K562 (cell line): Measurements from ENCODE around the gene ARMC7. TPM values are rescaled to one million over a fixed set of nuclear protein-coding genes. Genes with fewer than 3 reads are reported as not detected.

Experiments
- ATAC-seq: fragments of 200-7000 bp; cut with Tn5 transposase; 3 replicates; pipeline ENCODE4 v1.9.1; 2020; ENCODE audit warnings: moderate library complexity
- BruUV-seq: library from RNA; stranded (reverse); fragments of 400-500 nt; replicated peaks from 2 replicates; lab custom pipeline; 2021; lab: Mats Ljungman, UMichigan
- CTCF ChIA-PET: fragments of 300-600 bp; formaldehyde crosslinking; extraction: SDS; loops from one replicate; lab custom pipeline; 2021; ENCODE audit warnings: low intra/inter-chr PET ratio; lab: Yijun Ruan, JAX
- POLR2A ChIA-PET: fragments of 300-600, 350-650 bp; sonication (Branson Sonifier 250); formaldehyde crosslinking; extraction: SDS; loops from one replicate; lab custom pipeline; 2021; ENCODE audit warnings: antibody characterized with exemption, inconsistent platforms; lab: Yijun Ruan, JAX
- DNase-seq, 4 experiments: peaks; one replicate each; pipeline versions ENCODE4 v3.0.0 to v3.0.0-alpha.2; 2011 to 2018; ENCODE audit warnings: low spot score in 3 of 4, mixed read lengths in 3 of 4; ENCODE audit errors: extremely low read depth in 1 of 4
- FAIRE-seq: peaks from 2 replicates; lab custom pipeline; 2011; peaks lifted over from hg19 to GRCh38; lab: Jason Lieb, UNC
- H2AFZ ChIP-seq: 2 replicates; pipeline ENCODE4 v1.6.0; 2011; ENCODE audit warnings: low read depth, low read length, control low read depth, inconsistent platforms
- H3K27ac ChIP-seq: fragments of 200-600 bp; 3 replicates; pipeline ENCODE4 v1.8.0; 2011; ENCODE audit warnings: low read depth, mild to moderate bottlenecking, control low read depth, inconsistent platforms, low read length, moderate library complexity, mixed read lengths; ENCODE audit errors: extremely low read depth
- H3K27me3 ChIP-seq, 2 experiments: fragments of 300-600 bp in 1 of 2; 2 replicates in 1 of 2; 3 replicates in 1 of 2; pipeline versions ENCODE4 v1.6.0 to v1.8.0; 2011; ENCODE audit warnings: inconsistent platforms in 2 of 2, low read length in 2 of 2, mild to moderate bottlenecking in 1 of 2, mixed read lengths in 1 of 2, moderate library complexity in 1 of 2; ENCODE audit not compliant: control insufficient read depth in 2 of 2, insufficient read depth in 2 of 2
- H3K36me3 ChIP-seq: fragments of 300-600 bp; 3 replicates; pipeline ENCODE4 v1.8.0; 2011; ENCODE audit warnings: mild to moderate bottlenecking, low read length, inconsistent platforms; ENCODE audit not compliant: control insufficient read depth, insufficient read depth
- H3K4me1 ChIP-seq, 2 experiments: fragments of 200-600 bp in 1 of 2; replicated peaks in 1 of 2; 2 replicates in 1 of 2; 3 replicates in 1 of 2; pipeline versions ENCODE4 v1.5.1 to v1.8.0; 2011; ENCODE audit warnings: inconsistent platforms in 2 of 2, low read length in 2 of 2, mild to moderate bottlenecking in 1 of 2, mixed read lengths in 1 of 2, moderate library complexity in 1 of 2; ENCODE audit not compliant: control insufficient read depth in 2 of 2, insufficient read depth in 2 of 2
- H3K4me2 ChIP-seq: 2 replicates; pipeline ENCODE4 v1.6.1; 2011; ENCODE audit warnings: low read length, control low read depth, inconsistent platforms, mixed read lengths; ENCODE audit not compliant: insufficient read depth
- H3K4me3 ChIP-seq: fragments of 200-600 bp; sonication (generic), shearing (Covaris generic); 2 replicates; pipeline ENCODE4 v1.5.1; 2016; ENCODE audit warnings: control low read depth, inconsistent platforms
- H3K79me2 ChIP-seq: fragments of 200-600 bp; 3 replicates; pipeline ENCODE4 v1.8.0; 2011; ENCODE audit warnings: low read length, inconsistent platforms; ENCODE audit not compliant: control insufficient read depth, insufficient read depth
- H3K9ac ChIP-seq, 2 experiments: 2 replicates each; pipeline versions ENCODE4 v1.6.0 to v1.6.1; 2011; ENCODE audit warnings: low read depth in 2 of 2, low read length in 2 of 2, control low read depth in 1 of 2, inconsistent platforms in 1 of 2, mild to moderate bottlenecking in 1 of 2, mixed read lengths in 1 of 2; ENCODE audit not compliant: insufficient read depth in 1 of 2
- H3K9me1 ChIP-seq: one replicate; pipeline ENCODE4 v1.6.0; 2011; ENCODE audit warnings: inconsistent platforms, mild to moderate bottlenecking, low read length, moderate library complexity; ENCODE audit not compliant: control insufficient read depth, insufficient read depth
- H3K9me3 ChIP-seq: replicated peaks from 2 replicates; pipeline ENCODE4 v1.5.1; 2011; ENCODE audit warnings: low read depth, low read length, inconsistent platforms; ENCODE audit not compliant: control insufficient read depth, insufficient read depth
- H4K20me1 ChIP-seq: replicated peaks from 2 replicates; pipeline ENCODE4 v1.6.1; 2011; ENCODE audit warnings: low read length, inconsistent platforms, mixed read lengths; ENCODE audit not compliant: control insufficient read depth, insufficient read depth
- CTCF ChIP-seq, 3 experiments: IDR thresholded peaks in 2 of 3; conservative IDR thresholded peaks in 1 of 3; 2 replicates each; pipeline ENCODE4 v1.5.1; 2011 to 2012; ENCODE audit warnings: low read length in 3 of 3, mild to moderate bottlenecking in 3 of 3, control low read depth in 2 of 3, improper control_type of control experiment in 1 of 3, inconsistent platforms in 1 of 3, low read depth in 1 of 3, mixed read lengths in 1 of 3, moderate library complexity in 1 of 3; ENCODE audit not compliant: insufficient read depth in 2 of 3
- CXXC5 ChIP-seq: fragments of 250-450 bp; sonication (Bioruptor Pico); IDR thresholded peaks from 2 replicates; pipeline ENCODE4 v1.8.0; 2022; ENCODE audit warnings: inconsistent platforms, mild to moderate bottlenecking, moderate library complexity
- ESRRA ChIP-seq: fragments of 450-650 bp; IDR thresholded peaks from 2 replicates; pipeline ENCODE4 v1.6.1; 2014; ENCODE audit warnings: low read depth, mild to moderate bottlenecking, moderate library complexity, borderline replicate concordance
- KDM1A ChIP-seq, 2 experiments: fragments of 450-650 bp; IDR thresholded peaks; 2 replicates each; pipeline ENCODE4 v1.6.1; 2016; ENCODE audit warnings: mild to moderate bottlenecking in 2 of 2
- MEF2D ChIP-seq: conservative IDR thresholded peaks from 2 replicates; pipeline ENCODE4 v1.6.1; 2016; ENCODE audit warnings: low read depth, missing genetic modification characterization, missing compliant biosample characterization
- RAD21 ChIP-seq, 2 experiments: fragments of 250-450 bp in 1 of 2; fragments of 450-650 bp in 1 of 2; sonication (Bioruptor Pico) in 1 of 2; formaldehyde crosslinking in 1 of 2; IDR thresholded peaks in 1 of 2; conservative IDR thresholded peaks in 1 of 2; 2 replicates each; pipeline versions ENCODE4 v1.4.0 to v1.8.0; 2020 to 2022; ENCODE audit warnings: mild to moderate bottlenecking in 2 of 2, moderate library complexity in 1 of 2
- RCOR1 ChIP-seq, 2 experiments: IDR thresholded peaks; 2 replicates each; pipeline ENCODE4 v1.6.1; 2012; ENCODE audit warnings: low read depth in 2 of 2, low read length in 2 of 2, borderline replicate concordance in 1 of 2, improper control_type of control experiment in 1 of 2
- SMC3 ChIP-seq: conservative IDR thresholded peaks from 2 replicates; pipeline ENCODE4 v1.6.1; 2011; ENCODE audit warnings: low read depth, low read length, improper control_type of control experiment; ENCODE audit not compliant: insufficient read depth
- SRSF3 ChIP-seq: fragments of 200-400 bp; formaldehyde crosslinking; IDR thresholded peaks from 2 replicates; pipeline ENCODE4 v1.6.1; 2016; ENCODE audit warnings: mild to moderate bottlenecking, low read length, moderate library complexity; ENCODE audit not compliant: insufficient read depth
- TFAP4 ChIP-seq: sonication (generic); formaldehyde crosslinking; IDR thresholded peaks from 2 replicates; pipeline ENCODE4 v1.8.0; 2022; ENCODE audit warnings: missing genetic modification reagents, mild to moderate bottlenecking, moderate library complexity, borderline replicate concordance
- VEZF1 ChIP-seq: fragments of 200-800 bp; sonication (Bioruptor generic); IDR thresholded peaks from 2 replicates; pipeline ENCODE4 v1.6.1; 2017; ENCODE audit warnings: missing genetic modification characterization, missing compliant biosample characterization
- WGBS: fragments of 100-300 bp; shearing (Covaris generic); methylation state at CpG from one replicate; pipeline ENCODE4 v1.1.6; 2016; ENCODE audit warnings: low coverage, mixed read lengths; ENCODE audit not compliant: insufficient coverage; ENCODE audit errors: missing lambda C conversion rate; 5-methylcytosine and 5-hydroxymethylcytosine counted together
- in situ Hi-C: fragments of 300-500 bp; cut with MboI; formaldehyde crosslinking; loops from 4 replicates; pipeline ENCODE4 v1.15.0; 2018; ENCODE audit warnings: inconsistent platforms, mixed read lengths
- intact Hi-C: fragments of 100-400 bp; cut with micrococcal nuclease; formaldehyde crosslinking; loops from 2 replicates; pipeline ENCODE4 v1.14.2; 2022
- polyA plus RNA-seq, 8 experiments: library from polyadenylated mRNA; depleted of rRNA in 4 of 8; stranded (reverse) in 5 of 8; unstranded in 3 of 8; fragments of >200 nt; fragmentation: Nextera tagmentation in 2 of 8; fragmentation: Illumina TruSeq in 1 of 8; extraction: Ambion mirVana in 2 of 8; extraction: Trizol in 1 of 8; gene quantifications; 2 replicates each; pipeline versions ENCODE4 v1.2.1 to v1.2.3, GENCODE V29; 2011 to 2014; ENCODE audit warnings: inconsistent platforms in 1 of 8, missing spikeins in 1 of 8
- total RNA-seq, 7 experiments: library from RNA; depleted of rRNA in 6 of 7; stranded (reverse); fragments of >200 nt in 6 of 7; fragmentation: Illumina TruSeq in 2 of 7; extraction: Trizol in 2 of 7; gene quantifications; 2 replicates each; pipeline versions ENCODE4 v1.2.1 to v1.2.3, GENCODE V29; 2011 to 2021; ENCODE audit warnings: low replicate concordance in 1 of 7
- TF ChIP-seq, protein P1 (sequence below), 2 experiments: IDR thresholded peaks; 2 replicates each; pipeline ENCODE4 v1.6.1; 2011; ENCODE audit warnings: borderline replicate concordance in 1 of 2, control low read depth in 1 of 2, low read depth in 1 of 2, low read length in 1 of 2, mild to moderate bottlenecking in 1 of 2, mixed read lengths in 1 of 2, moderate library complexity in 1 of 2; ENCODE audit not compliant: insufficient read depth in 1 of 2, insufficient read length in 1 of 2, poor library complexity in 1 of 2, severe bottlenecking in 1 of 2; ENCODE audit errors: extremely low read depth in 1 of 2

ARMC7 gene
- total and polyA plus RNA-seq, 9 of the 15 experiments (the other 6 are each of a cell fraction or from before 2014, with no cell fraction given), result 1.4 to 15.2 (median 5.9) TPM

DNA sequence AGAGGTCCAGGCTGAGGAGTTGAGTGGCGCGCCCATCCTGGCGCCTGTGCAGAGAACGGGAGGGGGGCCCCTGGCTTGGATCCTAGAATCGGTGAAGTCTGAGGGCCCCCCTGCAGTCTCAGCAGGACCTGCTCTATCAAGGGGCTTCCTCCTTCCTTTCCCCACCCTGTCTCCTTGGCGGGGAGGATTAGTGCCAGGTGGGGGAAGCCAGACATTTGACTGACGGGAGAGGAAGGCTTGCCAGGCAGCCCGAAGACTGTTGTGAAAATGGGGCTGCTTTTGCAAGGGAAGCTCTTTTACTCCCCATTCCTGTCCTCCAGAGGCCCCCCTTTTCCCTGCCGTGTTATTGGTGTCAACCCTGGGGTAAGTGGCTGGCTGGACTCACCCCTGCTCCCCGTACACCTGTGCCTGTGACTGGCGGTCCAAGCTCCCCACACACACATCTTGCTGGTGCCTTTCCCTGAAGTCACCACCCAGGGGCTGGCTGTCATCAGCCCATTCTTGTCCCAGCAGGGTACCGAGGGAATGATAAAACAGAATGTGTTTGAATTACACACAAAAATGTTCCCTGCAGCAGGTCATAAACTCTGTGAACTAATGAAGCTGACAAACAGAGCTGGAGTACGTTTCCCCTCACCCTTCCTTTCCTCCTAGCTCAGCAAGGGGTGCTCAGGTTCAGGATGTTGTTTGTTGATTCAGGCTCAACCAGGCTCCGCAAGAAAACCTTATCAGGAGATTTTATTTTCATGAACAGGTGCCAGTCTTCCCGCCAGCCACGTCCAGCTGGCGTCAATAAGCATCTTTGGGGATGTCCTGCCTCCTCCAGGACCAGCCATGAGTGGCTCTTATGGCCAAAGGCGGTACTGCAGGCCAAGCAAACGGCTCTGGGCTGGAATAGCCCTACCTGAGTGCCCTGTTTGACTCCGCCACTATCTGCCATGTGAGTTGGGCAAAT lies 4.4 kb upstream of the ARMC7 start:
- ChIA-PET POLR2A (interaction anchor here (0.5 to 2.2 kb wide), 12 partner anchors 9 to 874 kb away, joined by 3 to 10 read pairs (median 4); partner anchors contain the start of genes ACOX1, JPT1 and TEN1), CTCF (no interaction called here)
- WGBS, result 38% methylated on average over 20 of the region's 20 CpGs
- no peaks in the 10 kb centered on the region for H3K9me1 ChIP-seq
- no peak overlapping the region for H2AFZ ChIP-seq
- H3K9me3 ChIP-seq, result no peaks in the 10 kb centered on the region
- H3K27me3 ChIP-seq, result no peaks in the 10 kb centered on the region
- H3K79me2 ChIP-seq, result peaks cover 10% of the 10 kb centered on the region
- H3K4me3 ChIP-seq, result no peak overlapping the region
- in situ Hi-C loops (no loop called here), intact Hi-C loops (loop anchor here (5.0 kb wide), 1 partner anchor 33 kb away; no protein-coding TSS in a partner anchor)
- no peak overlapping the region for H3K4me2 ChIP-seq
- H4K20me1 ChIP-seq, result no peaks in the 10 kb centered on the region
- peak; percentile 86 for FAIRE-seq
- H3K36me3 ChIP-seq, result no peaks in the 10 kb centered on the region
- peak; percentile 66 to 73 (median 69) for DNase-seq
- H3K27ac ChIP-seq, result no peak overlapping the region
- peak; percentile 80 for ATAC-seq
- H3K9ac ChIP-seq, result no peak overlapping the region
- H3K4me1 ChIP-seq, result peaks cover 6 to 27% of the 10 kb centered on the region in 2 experiments; a peak in 4 of 5 replicates
- BruUV-seq, result no TSS peak
- TF ChIP-seq, protein P1, sequence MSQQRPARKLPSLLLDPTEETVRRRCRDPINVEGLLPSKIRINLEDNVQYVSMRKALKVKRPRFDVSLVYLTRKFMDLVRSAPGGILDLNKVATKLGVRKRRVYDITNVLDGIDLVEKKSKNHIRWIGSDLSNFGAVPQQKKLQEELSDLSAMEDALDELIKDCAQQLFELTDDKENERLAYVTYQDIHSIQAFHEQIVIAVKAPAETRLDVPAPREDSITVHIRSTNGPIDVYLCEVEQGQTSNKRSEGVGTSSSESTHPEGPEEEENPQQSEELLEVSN (IDR thresholded peaks at IDR 0.05; ENCODE audit: borderline replicate concordance in 1 of 2, extremely low read depth in 1 of 2, insufficient read depth in 1 of 2, insufficient read length in 1 of 2, low read depth in 1 of 2, low read length in 1 of 2, poor library complexity in 1 of 2, severe bottlenecking in 1 of 2), result peak in 1 of 2 experiments; percentile 11
- 0 out of 2 replicates have a peak, but pooled peaks have one; percentile 20 for TF ChIP-seq CXXC5 (CRISPR knock-in tag)
- peak; percentile 53 to 74 for TF ChIP-seq RAD21 (CRISPR knock-in tag; conservative IDR thresholded peaks at IDR 0.05 in 1 of 2, IDR thresholded peaks at IDR 0.05 in 1 of 2)
- TF ChIP-seq SMC3, result 0 out of 2 replicates have a peak, but pooled peaks have one; percentile 22
- TF ChIP-seq VEZF1 (CRISPR knock-in tag), result no peak
- no peak for TF ChIP-seq MEF2D
- TF ChIP-seq KDM1A (IDR thresholded peaks at IDR 0.05), result 0 out of 4 replicates have a peak, but pooled peaks of 1 of the 2 experiments have one; percentile 30
- no peak for TF ChIP-seq ESRRA
- peak in 1 of 2 experiments; percentile 60; a peak in 1 of 4 replicates for TF ChIP-seq RCOR1 (IDR thresholded peaks at IDR 0.05; ENCODE audit: borderline replicate concordance in 1 of 2, low read depth in 2 of 2, low read length in 2 of 2)
- peak; percentile 67; the same call in 1 of the 2 replicates for TF ChIP-seq TFAP4 (CRISPR knock-in tag)
- peak; percentile 81 to 96 (median 85) for TF ChIP-seq CTCF (IDR thresholded peaks at IDR 0.05 in 2 of 3, conservative IDR thresholded peaks at IDR 0.05 in 1 of 3; ENCODE audit: insufficient read depth in 2 of 3, low read depth in 1 of 3, low read length in 3 of 3)
- no peak for TF ChIP-seq SRSF3
